Muscle layer of duodenum (tissue), 2 donors: ENCODE measurements around the gene CAPN6.
A peak's percentile ranks its signal among the peaks of the same experiment; 100 is the strongest.

Experiments
- H3K27ac ChIP-seq: one replicate; pipeline ENCODE4 v1.7.0; 2013; ENCODE audit warnings: mild to moderate bottlenecking, low read length
- H3K27me3 ChIP-seq: one replicate; pipeline ENCODE4 v1.7.0; 2013; ENCODE audit warnings: low read depth, mild to moderate bottlenecking, control low read depth, low read length
- H3K36me3 ChIP-seq, 2 donors: one replicate each; pipeline ENCODE4 v1.7.0; 2013; ENCODE audit warnings: low read length in 2 of 2, control low read depth in 1 of 2, mild to moderate bottlenecking in 1 of 2; ENCODE audit not compliant: insufficient read depth in 2 of 2, control insufficient read depth in 1 of 2
- H3K4me1 ChIP-seq, 2 donors: one replicate each; pipeline ENCODE4 v1.7.0; 2013; ENCODE audit warnings: low read length in 2 of 2, mild to moderate bottlenecking in 2 of 2, control low read depth in 1 of 2, moderate library complexity in 1 of 2; ENCODE audit not compliant: insufficient read depth in 2 of 2, control insufficient read depth in 1 of 2
- H3K4me3 ChIP-seq, 2 donors: one replicate each; pipeline ENCODE4 v1.7.0; 2013; ENCODE audit warnings: low read length in 2 of 2, low read depth in 1 of 2, mild to moderate bottlenecking in 1 of 2
- H3K9me3 ChIP-seq, 2 donors: one replicate each; pipeline ENCODE4 v1.7.0; 2013; ENCODE audit warnings: low read length in 2 of 2, control low read depth in 1 of 2, mild to moderate bottlenecking in 1 of 2; ENCODE audit not compliant: control insufficient read depth in 1 of 2
- donor health status: healthy.

The CAPN6 gene

GRCh38 chrX:111270339-111270738 is at the start of gene CAPN6:
Gene CAPN6 (minus strand): TSS chrX:111270483. CDS start chrX:111263936, 6,547 bp downstream.
- Histone ChIP-seq H3K36me3 (no peaks in the 10 kb centered on the region), H3K4me3 (peak within 1 kb of the TSS; percentile 5 to 36), H3K27me3 (no peaks in the 10 kb centered on the region), H3K4me1 (no peaks in the 10 kb centered on the region), H3K9me3 (no peaks in the 10 kb centered on the region), H3K27ac (no peak within 1 kb of the TSS)

DNA sequence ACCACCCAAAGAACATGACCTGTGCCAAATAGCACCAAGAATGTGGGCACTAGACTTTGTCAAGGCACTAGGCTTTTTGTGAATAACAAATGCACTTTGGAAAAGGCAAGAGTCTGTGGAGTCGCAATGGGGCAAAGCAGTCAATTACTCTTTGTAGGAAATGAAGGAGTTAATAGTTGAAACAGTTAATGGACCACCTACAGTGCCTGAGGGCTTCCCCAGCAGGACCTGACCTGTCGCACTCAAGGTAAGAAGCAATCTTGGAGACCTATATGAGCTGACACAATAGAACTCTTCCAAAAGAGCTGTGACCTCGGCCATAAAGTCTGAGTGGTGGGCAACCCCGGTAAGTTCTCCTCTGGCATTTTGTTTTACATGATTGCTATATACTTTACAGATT is 49.2 kb upstream of the CAPN6 start:
- Histone ChIP-seq H3K4me3 (no peak overlapping the region), H3K4me1 (no peaks in the 10 kb centered on the region), H3K9me3 (no peaks in the 10 kb centered on the region)

GRCh38 chrX:111318901-111319300 is 48.6 kb upstream of the CAPN6 start:
- no peaks in the 10 kb centered on the region for H3K9me3 ChIP-seq
- H3K4me3 ChIP-seq, result no peak overlapping the region
- H3K36me3 ChIP-seq, result no peaks in the 10 kb centered on the region
- no peaks in the 10 kb centered on the region for H3K4me1 ChIP-seq
- H3K27ac ChIP-seq, result no peak overlapping the region
- no peaks in the 10 kb centered on the region for H3K27me3 ChIP-seq

More for the DNA sequence above, 49.2 kb upstream of the CAPN6 start:
- Histone ChIP-seq H3K27ac (no peak overlapping the region), H3K27me3 (no peaks in the 10 kb centered on the region), H3K36me3 (no peaks in the 10 kb centered on the region)

- Histone ChIP-seq H3K9me3 (no peaks in the 10 kb centered on the region), H3K36me3 (no peaks in the 10 kb centered on the region), H3K4me3 (no peak overlapping the region), H3K4me1 (no peaks in the 10 kb centered on the region), H3K27me3 (no peaks in the 10 kb centered on the region), H3K27ac (no peak overlapping the region)
Measured at GRCh38 chrX:111309083-111309482, 38.8 kb upstream of the CAPN6 start.

DNA sequence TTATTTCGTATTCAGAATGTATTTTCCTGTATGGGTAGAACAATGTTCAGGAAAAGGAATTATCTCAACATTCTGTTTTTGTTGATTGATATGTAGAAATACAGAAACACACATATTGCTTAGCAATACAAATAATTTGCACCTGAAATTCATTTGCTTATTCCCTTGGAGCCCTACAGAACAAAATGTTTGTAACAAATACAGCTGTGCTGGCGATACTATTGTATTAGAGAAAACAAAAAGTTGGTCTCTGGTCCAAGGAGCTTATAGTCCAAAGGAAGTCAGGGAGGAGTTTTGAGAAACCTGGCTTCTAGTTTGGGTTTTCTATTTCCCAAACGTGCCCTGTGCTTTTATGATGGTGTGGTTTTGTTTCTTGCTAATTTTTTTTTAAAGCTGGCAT is 37.8 kb upstream of the CAPN6 start:
- no peak overlapping the region for H3K4me3 ChIP-seq
- no peaks in the 10 kb centered on the region for H3K4me1 ChIP-seq
- H3K36me3 ChIP-seq, result no peaks in the 10 kb centered on the region
- no peak overlapping the region for H3K27ac ChIP-seq
- no peaks in the 10 kb centered on the region for H3K9me3 ChIP-seq
- H3K27me3 ChIP-seq, result no peaks in the 10 kb centered on the region

DNA sequence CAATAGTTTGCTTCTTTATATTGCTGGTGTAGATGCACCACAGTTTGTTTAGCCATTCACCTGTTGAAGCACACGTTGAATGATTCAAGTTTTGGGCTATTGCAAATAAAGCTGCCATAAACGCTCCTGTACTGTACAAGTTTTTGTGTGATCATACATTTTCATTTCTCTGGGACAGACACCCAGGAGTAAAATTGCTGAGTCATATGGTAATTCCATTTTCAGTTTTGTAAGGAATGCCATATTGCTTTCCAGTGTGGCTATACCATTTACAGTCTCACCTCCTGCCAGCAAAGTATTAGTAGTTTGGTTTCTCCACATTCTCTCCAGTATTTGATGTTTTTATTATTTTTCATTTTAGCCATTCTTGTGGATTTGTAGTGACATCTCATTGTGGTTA is 32.0 kb upstream of the CAPN6 start:
- no peak overlapping the region for H3K27ac ChIP-seq
- no peaks in the 10 kb centered on the region for H3K27me3 ChIP-seq
- H3K9me3 ChIP-seq, result no peaks in the 10 kb centered on the region
- H3K36me3 ChIP-seq, result no peaks in the 10 kb centered on the region
- H3K4me1 ChIP-seq, result no peaks in the 10 kb centered on the region
- no peak overlapping the region for H3K4me3 ChIP-seq

DNA sequence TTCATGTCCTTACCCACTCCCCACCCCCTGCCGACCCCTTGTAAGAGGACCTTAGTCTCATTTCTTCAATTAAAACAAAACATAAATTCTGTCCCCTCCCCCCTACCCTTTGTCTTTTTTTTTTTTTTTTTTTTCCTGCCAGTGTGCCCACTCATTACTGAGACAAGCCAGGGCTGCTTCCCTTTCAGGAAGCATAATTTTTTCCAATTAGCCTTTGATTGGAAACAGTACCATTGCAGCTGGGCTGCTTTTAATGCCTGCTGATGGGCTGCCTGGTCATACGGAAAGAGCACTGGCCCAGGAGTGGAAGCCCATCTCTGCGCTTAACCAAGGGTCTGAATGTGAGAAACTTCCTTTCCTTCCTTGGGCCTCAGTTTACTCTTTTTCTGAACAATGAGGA is 18.6 kb upstream of the CAPN6 start:
- no peaks in the 10 kb centered on the region for H3K9me3 ChIP-seq
- no peaks in the 10 kb centered on the region for H3K4me1 ChIP-seq
- H3K36me3 ChIP-seq, result no peaks in the 10 kb centered on the region
- no peak overlapping the region for H3K27ac ChIP-seq
- no peak overlapping the region for H3K4me3 ChIP-seq
- H3K27me3 ChIP-seq, result no peaks in the 10 kb centered on the region

- Histone ChIP-seq H3K27ac (no peak overlapping the region), H3K9me3 (no peaks in the 10 kb centered on the region), H3K27me3 (no peaks in the 10 kb centered on the region), H3K4me1 (no peaks in the 10 kb centered on the region), H3K36me3 (no peaks in the 10 kb centered on the region), H3K4me3 (no peak overlapping the region)
Measured at GRCh38 chrX:111284631-111285293, 14.5 kb upstream of the CAPN6 start.

DNA sequence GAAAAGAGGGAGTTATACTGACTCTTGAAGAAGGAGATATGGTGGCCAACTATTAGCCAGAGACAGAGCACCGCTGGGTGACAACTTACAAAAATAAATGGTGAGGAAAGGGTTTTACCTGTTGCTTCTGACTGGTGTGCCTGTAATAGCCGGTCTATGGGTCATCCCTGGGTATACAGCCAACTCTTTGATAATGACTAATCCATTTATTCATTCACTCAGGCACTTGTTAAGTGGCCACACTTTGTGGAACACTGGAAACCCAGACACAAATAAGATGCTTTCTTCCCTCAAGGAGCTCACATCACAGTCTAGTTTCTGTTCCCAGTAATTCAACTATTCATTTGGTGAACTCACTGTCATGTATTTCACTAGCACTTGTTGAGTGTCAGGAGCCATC is 13.2 kb upstream of the CAPN6 start:
- Histone ChIP-seq H3K4me1 (no peaks in the 10 kb centered on the region), H3K4me3 (no peak overlapping the region), H3K9me3 (no peaks in the 10 kb centered on the region), H3K27ac (no peak overlapping the region), H3K27me3 (no peaks in the 10 kb centered on the region), H3K36me3 (no peaks in the 10 kb centered on the region)

DNA sequence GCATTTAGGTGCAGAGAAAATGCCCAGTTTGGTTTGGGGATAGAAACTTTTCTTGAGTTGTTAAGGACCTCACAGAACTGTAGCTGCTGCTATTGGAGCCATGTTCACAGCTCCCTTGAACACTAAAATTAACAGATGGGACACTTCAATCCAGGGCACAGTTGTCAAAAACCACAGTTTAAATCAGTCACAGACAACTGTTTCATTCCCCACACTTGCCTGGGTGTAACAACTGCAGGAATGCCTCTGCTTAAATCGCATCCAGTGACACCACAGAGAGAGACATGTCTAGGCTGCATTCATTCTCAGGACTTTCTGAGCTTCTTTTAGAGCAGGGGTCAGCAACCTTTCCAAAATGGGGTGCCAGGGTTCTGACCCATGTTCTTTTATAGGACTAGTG is 12.7 kb upstream of the CAPN6 start:
- Histone ChIP-seq H3K4me3 (no peak overlapping the region), H3K4me1 (no peaks in the 10 kb centered on the region)

GRCh38 chrX:111282139-111282538 is 11.9 kb upstream of the CAPN6 start:
- H3K27me3 ChIP-seq, result no peaks in the 10 kb centered on the region

More for the DNA sequence above, 12.7 kb upstream of the CAPN6 start:
- H3K9me3 ChIP-seq, result no peaks in the 10 kb centered on the region
- H3K27me3 ChIP-seq, result no peaks in the 10 kb centered on the region
- no peaks in the 10 kb centered on the region for H3K36me3 ChIP-seq
- no peak overlapping the region for H3K27ac ChIP-seq

DNA sequence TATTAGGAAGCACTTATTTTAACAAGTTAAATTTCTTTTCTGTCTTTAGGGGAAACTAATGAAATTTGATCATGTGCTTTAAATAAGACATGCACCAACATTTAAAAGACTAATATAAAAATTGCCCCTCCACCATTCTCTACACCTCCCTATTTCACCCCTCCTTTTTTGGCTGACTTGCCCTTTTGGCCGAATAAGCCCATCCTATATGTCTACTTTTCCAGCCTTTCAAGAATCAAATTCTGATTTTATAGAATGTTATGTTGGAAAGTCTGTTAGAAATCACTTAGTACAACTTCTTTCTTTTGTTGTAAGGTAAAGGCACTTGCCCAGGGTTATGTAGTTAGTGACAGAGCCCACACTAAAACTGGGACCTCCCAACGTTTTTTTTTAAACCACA is 1.8 kb downstream of the CAPN6 start:
- Histone ChIP-seq H3K4me1 (no peaks in the 10 kb centered on the region), H3K36me3 (no peaks in the 10 kb centered on the region), H3K4me3 (no peak overlapping the region), H3K27ac (no peak overlapping the region), H3K9me3 (no peaks in the 10 kb centered on the region), H3K27me3 (no peaks in the 10 kb centered on the region)

More at GRCh38 chrX:111282139-111282538, 11.9 kb upstream of the CAPN6 start:
- no peaks in the 10 kb centered on the region for H3K36me3 ChIP-seq
- H3K9me3 ChIP-seq, result no peaks in the 10 kb centered on the region
- H3K4me1 ChIP-seq, result no peaks in the 10 kb centered on the region
- no peak overlapping the region for H3K4me3 ChIP-seq
- no peak overlapping the region for H3K27ac ChIP-seq
